H9 (cell line): ENCODE data around the gene MSANTD2. TPM values are rescaled to one million over a fixed set of nuclear protein-coding genes. Genes with fewer than 3 reads are reported as not detected.
A peak's percentile ranks its signal among the peaks of the same experiment; 100 is the strongest.

Experiments
- DNase-seq: peaks from one replicate; pipeline ENCODE4 v3.0.0-alpha.2; 2017
- H2AFZ ChIP-seq: one replicate; pipeline ENCODE4 v1.6.1; 2013; ENCODE audit warnings: mild to moderate bottlenecking, low read length, control low read depth, moderate library complexity
- H2AK5ac ChIP-seq: 2 replicates; pipeline ENCODE4 v1.6.1; 2013; ENCODE audit warnings: low read length, control low read depth, mixed read lengths; ENCODE audit not compliant: insufficient read length
- H2BK120ac ChIP-seq: one replicate; pipeline ENCODE4 v1.6.1; 2013; ENCODE audit warnings: low read depth, mild to moderate bottlenecking, low read length, control low read depth, inconsistent platforms; ENCODE audit not compliant: poor library complexity, severe bottlenecking
- H2BK12ac ChIP-seq: 2 replicates; pipeline ENCODE4 v1.6.1; 2013; ENCODE audit warnings: low read length, control low read depth, mixed read lengths, low read depth; ENCODE audit not compliant: insufficient read length
- H2BK15ac ChIP-seq: 2 replicates; pipeline ENCODE4 v1.6.1; 2013; ENCODE audit warnings: low read depth, low read length, control low read depth
- H2BK20ac ChIP-seq: one replicate; pipeline ENCODE4 v1.6.1; 2013; ENCODE audit warnings: low read depth, mild to moderate bottlenecking, low read length, control low read depth, inconsistent platforms; ENCODE audit not compliant: poor library complexity, severe bottlenecking
- H2BK5ac ChIP-seq: 2 replicates; pipeline ENCODE4 v1.6.1; 2013; ENCODE audit warnings: low read length, control low read depth, mixed read lengths; ENCODE audit not compliant: insufficient read length
- H3K14ac ChIP-seq: 2 replicates; pipeline ENCODE4 v1.6.1; 2013; ENCODE audit warnings: low read length, control low read depth; ENCODE audit not compliant: insufficient read depth
- H3K18ac ChIP-seq: 2 replicates; pipeline ENCODE4 v1.6.1; 2013; ENCODE audit warnings: low read depth, mild to moderate bottlenecking, mixed read lengths, low read length, control low read depth; ENCODE audit not compliant: insufficient read length
- H3K23ac ChIP-seq: 2 replicates; pipeline ENCODE4 v1.6.1; 2013; ENCODE audit warnings: low read length, control low read depth, mixed read lengths, low read depth; ENCODE audit not compliant: insufficient read length
- H3K23me2 ChIP-seq: 2 replicates; pipeline ENCODE4 v1.6.1; 2013; ENCODE audit warnings: low read depth, mild to moderate bottlenecking, mixed read lengths, low read length, control low read depth; ENCODE audit not compliant: insufficient read length, poor library complexity, severe bottlenecking
- H3K27ac ChIP-seq: 2 replicates; pipeline ENCODE4 v1.5.1; 2013; ENCODE audit warnings: low read length, control low read depth, mixed read lengths, low read depth; ENCODE audit not compliant: insufficient read length
- H3K27me3 ChIP-seq: 2 replicates; pipeline ENCODE4 v1.6.1; 2013; ENCODE audit warnings: low read length, control low read depth, inconsistent platforms; ENCODE audit not compliant: insufficient read depth
- H3K4ac ChIP-seq: 2 replicates; pipeline ENCODE4 v1.6.1; 2013; ENCODE audit warnings: low read depth, mild to moderate bottlenecking, control low read depth, inconsistent platforms, low read length, moderate library complexity
- H3K4me1 ChIP-seq: 2 replicates; pipeline ENCODE4 v1.6.1; 2013; ENCODE audit warnings: low read length, control low read depth, inconsistent platforms; ENCODE audit not compliant: insufficient read depth
- H3K4me2 ChIP-seq: 2 replicates; pipeline ENCODE4 v1.6.1; 2013; ENCODE audit warnings: low read length, control low read depth, mixed read lengths; ENCODE audit not compliant: insufficient read length, insufficient read depth
- H3K56ac ChIP-seq: 2 replicates; pipeline ENCODE4 v1.6.1; 2013; ENCODE audit warnings: low read depth, mild to moderate bottlenecking, mixed read lengths, low read length, control low read depth; ENCODE audit not compliant: insufficient read length
- H3K79me1 ChIP-seq: 2 replicates; pipeline ENCODE4 v1.6.1; 2013; ENCODE audit warnings: low read depth, mild to moderate bottlenecking, moderate library complexity, low read length, control low read depth, inconsistent platforms; ENCODE audit not compliant: insufficient read depth, poor library complexity, severe bottlenecking
- H3K79me2 ChIP-seq: 2 replicates; pipeline ENCODE4 v1.6.1; 2013; ENCODE audit warnings: low read length, control low read depth, inconsistent platforms; ENCODE audit not compliant: insufficient read depth
- H3K9ac ChIP-seq: 2 replicates; pipeline ENCODE4 v1.6.1; 2013; ENCODE audit warnings: low read length, control low read depth, mixed read lengths; ENCODE audit not compliant: insufficient read length; ENCODE audit errors: extremely low read depth
- H3K9me3 ChIP-seq: one replicate; pipeline ENCODE4 v1.6.1; 2013; ENCODE audit warnings: low read depth, low read length, inconsistent platforms; ENCODE audit not compliant: control insufficient read depth
- H3T11ph ChIP-seq: one replicate; pipeline ENCODE4 v1.6.1; 2013; ENCODE audit warnings: mild to moderate bottlenecking, low read length, control low read depth, inconsistent platforms
- H4K20me1 ChIP-seq: one replicate; pipeline ENCODE4 v1.6.1; 2013; ENCODE audit not compliant: control insufficient read depth, insufficient read length, insufficient read depth
- H4K5ac ChIP-seq: 2 replicates; pipeline ENCODE4 v1.6.1; 2013; ENCODE audit warnings: low read depth, mild to moderate bottlenecking, mixed read lengths, low read length, control low read depth; ENCODE audit not compliant: insufficient read length
- H4K8ac ChIP-seq: replicated peaks from 2 replicates; pipeline ENCODE4 v1.6.1; 2013; ENCODE audit warnings: low read length, control low read depth, mixed read lengths, low read depth; ENCODE audit not compliant: insufficient read length
- H4K91ac ChIP-seq: 2 replicates; pipeline ENCODE4 v1.6.1; 2013; ENCODE audit warnings: low read depth, mild to moderate bottlenecking, moderate library complexity, mixed read lengths, low read length, control low read depth; ENCODE audit not compliant: insufficient read length
- H3K27ac Mint-ChIP-seq, 3 experiments: 2 replicates in 2 of 3; 3 replicates in 1 of 3; pipeline ENCODE4 v1.8.0; 2020 to 2021; ENCODE audit warnings: mixed read lengths in 3 of 3, mild to moderate bottlenecking in 1 of 3, moderate library complexity in 1 of 3
- H3K27me3 Mint-ChIP-seq: 2 replicates; pipeline ENCODE4 v1.8.0; 2021; ENCODE audit warnings: low read depth, mild to moderate bottlenecking, moderate library complexity, mixed read lengths
- H3K36me3 Mint-ChIP-seq, 3 experiments: 2 replicates in 2 of 3; 3 replicates in 1 of 3; pipeline ENCODE4 v1.8.0; 2020 to 2021; ENCODE audit warnings: low read depth in 3 of 3, mixed read lengths in 3 of 3; ENCODE audit not compliant: insufficient read depth in 1 of 3
- H3K4me1 Mint-ChIP-seq, 2 experiments: 2 replicates each; pipeline ENCODE4 v1.8.0; 2020; ENCODE audit warnings: mixed read lengths in 2 of 2
- H3K4me3 Mint-ChIP-seq, 2 experiments: 2 replicates in 1 of 2; 3 replicates in 1 of 2; pipeline ENCODE4 v1.8.0; 2020 to 2021; ENCODE audit warnings: mild to moderate bottlenecking in 2 of 2, mixed read lengths in 2 of 2, moderate library complexity in 1 of 2
- H3K9me3 Mint-ChIP-seq, 2 experiments: 2 replicates in 1 of 2; 3 replicates in 1 of 2; pipeline ENCODE4 v1.8.0; 2020; ENCODE audit warnings: mild to moderate bottlenecking in 2 of 2, mixed read lengths in 2 of 2, moderate library complexity in 1 of 2
- CTCF ChIP-seq: fragments of 200-600 bp; sonication (generic); conservative IDR thresholded peaks from 3 replicates; pipeline ENCODE4 v1.8.0; 2021; ENCODE audit warnings: antibody characterized with exemption, mild to moderate bottlenecking
- WGBS: extraction: QIAGEN DNeasy Blood & Tissue Kit; methylation state at CpG from one replicate; pipeline ENCODE4 v1.1.7; 2013; ENCODE audit warnings: missing lambda C conversion rate, low lambda C conversion rate, mixed read lengths; ENCODE audit not compliant: insufficient read length; ENCODE audit errors: extremely low coverage; 5-methylcytosine and 5-hydroxymethylcytosine counted together
- total RNA-seq: library from RNA; stranded (reverse); gene quantifications from 2 replicates; pipeline ENCODE4 v1.2.1, GENCODE V29; 2021

MSANTD2 gene
- total RNA-seq, 1 experiment from 2014 or later, result 18.1 TPM

GRCh38 chr11:124839972-124840621, 39.9 kb upstream of the MSANTD2 start:
- Histone ChIP-seq H3K4me2 (peak overlapping the region; percentile 30), H3K56ac (no peak overlapping the region), H2BK120ac (no peak overlapping the region), H3K4ac (no peak overlapping the region), H2BK20ac (no peak overlapping the region), H3K23ac (no peak overlapping the region), H2AK5ac (no peak overlapping the region), H3K79me2 (no peaks in the 10 kb centered on the region), H3K4me1 (no peaks in the 10 kb centered on the region; the same call in 1 of the 2 replicates), H3K18ac (no peak overlapping the region), H4K91ac (no peak overlapping the region), H3K9me3 (no peaks in the 10 kb centered on the region), H3K14ac (no peak overlapping the region), H3K9ac (no peak overlapping the region), H3K27ac (no peak overlapping the region), H4K8ac (no peak overlapping the region), H3T11ph (no peak overlapping the region), H3K27me3 (peaks cover 73% of the 10 kb centered on the region), H4K5ac (no peak overlapping the region), H2BK12ac (no peak overlapping the region), H3K79me1 (no peaks in the 10 kb centered on the region), H4K20me1 (no peaks in the 10 kb centered on the region), H2AFZ (no peak overlapping the region), H2BK5ac (no peak overlapping the region), H2BK15ac (no peak overlapping the region), H3K23me2 (peaks cover 3% of the 10 kb centered on the region)
- Mint-ChIP-seq H3K4me1 (peaks cover 11 to 44% of the 10 kb centered on the region in 2 experiments), H3K36me3 (no peaks in the 10 kb centered on the region), H3K9me3 (peaks cover 0 to 2% of the 10 kb centered on the region in 2 experiments; a peak in 2 of 5 replicates), H3K27me3 (peaks cover 36% of the 10 kb centered on the region), H3K4me3 (peak overlapping the region; percentile 44 to 74), H3K27ac (no peak overlapping the region)
- no CpG with 5 or more reads among the region's 20 CpGs for WGBS
- DNase-seq, result no peak
- TF ChIP-seq CTCF, result no peak
